RWPE2 (cell line): ENCODE data around the gene BSND.

Experiments used
- ATAC-seq: fragments of 200-7000 bp; cut with Tn5 transposase; 3 replicates; pipeline ENCODE4 v1.9.1; 2021; ENCODE audit warnings: low read depth
- DNase-seq: peaks from one replicate; pipeline ENCODE4 v3.0.0-alpha.2; 2020; ENCODE audit warnings: low spot score
- H3K27ac ChIP-seq: fragments of 450-650 bp; 2 replicates; pipeline ENCODE4 v1.5.1; 2017; ENCODE audit warnings: mild to moderate bottlenecking; ENCODE audit not compliant: poor library complexity, severe bottlenecking
- H3K27me3 ChIP-seq: fragments of 250-450 bp; sonication (Bioruptor Pico); 2 replicates; pipeline ENCODE4 v1.5.1; 2021; ENCODE audit warnings: mild to moderate bottlenecking, moderate library complexity; ENCODE audit not compliant: insufficient read depth, poor library complexity, severe bottlenecking
- H3K36me3 ChIP-seq: fragments of 250-450 bp; sonication (Bioruptor Pico); 2 replicates; pipeline ENCODE4 v1.5.1; 2020; ENCODE audit warnings: low read depth, mild to moderate bottlenecking, moderate library complexity
- H3K4me1 ChIP-seq: fragments of 250-450 bp; sonication (Bioruptor Pico); 2 replicates; pipeline ENCODE4 v1.5.1; 2021; ENCODE audit warnings: mild to moderate bottlenecking, moderate library complexity; ENCODE audit not compliant: insufficient read depth, poor library complexity, severe bottlenecking
- H3K4me3 ChIP-seq: fragments of 250-450 bp; sonication (Bioruptor Pico); 2 replicates; pipeline ENCODE4 v1.5.1; 2021; ENCODE audit warnings: mild to moderate bottlenecking, moderate library complexity; ENCODE audit not compliant: severe bottlenecking
- H3K9me3 ChIP-seq: fragments of 250-450 bp; sonication (Bioruptor Pico); 2 replicates; pipeline ENCODE4 v1.5.1; 2021; ENCODE audit warnings: mild to moderate bottlenecking, moderate library complexity; ENCODE audit not compliant: severe bottlenecking
- CTCF ChIP-seq: fragments of 450-650 bp; IDR thresholded peaks from one replicate; pipeline ENCODE4 v1.5.1; 2017; ENCODE audit warnings: mild to moderate bottlenecking, moderate library complexity; ENCODE audit not compliant: poor library complexity, severe bottlenecking

Gene BSND

DNA sequence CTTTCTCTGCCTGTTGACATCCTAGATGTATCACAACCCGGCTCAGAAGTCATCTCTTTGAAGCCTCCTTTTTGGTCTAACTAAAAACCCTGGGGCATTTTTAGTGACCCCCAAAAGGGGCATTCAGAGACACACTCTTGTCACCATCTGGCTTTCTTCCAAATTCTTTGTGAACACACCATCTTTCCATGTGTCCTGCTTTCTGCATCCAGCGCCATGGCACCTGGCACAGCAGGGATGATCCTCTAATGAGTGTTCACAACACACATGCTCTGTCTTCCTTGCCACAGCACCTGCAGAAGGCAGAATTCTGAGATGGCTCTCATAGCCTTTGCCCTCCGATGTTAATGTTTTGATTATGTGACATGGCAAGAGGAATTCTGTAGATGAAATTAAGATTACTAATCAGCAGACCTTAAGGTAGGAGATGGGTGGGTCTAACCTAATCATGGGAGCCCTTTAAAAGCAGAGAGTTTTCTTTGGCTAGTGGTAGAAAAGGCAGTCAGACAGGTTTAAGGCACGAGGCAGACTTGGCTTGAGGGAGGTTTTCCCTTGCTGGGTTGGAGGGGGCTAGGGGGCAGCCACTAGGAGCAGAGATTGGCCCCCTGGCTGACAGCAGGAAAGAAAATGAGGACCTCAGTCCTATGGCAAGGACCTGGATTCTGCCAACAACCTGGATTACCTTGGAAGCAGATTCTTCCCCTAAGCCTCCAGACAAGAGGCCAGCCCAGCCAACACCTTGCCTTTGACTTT lies 23.2 kb upstream of the BSND start:
- Histone ChIP-seq H3K9me3 (no peaks in the 10 kb centered on the region), H3K27me3 (no peaks in the 10 kb centered on the region), H3K36me3 (no peaks in the 10 kb centered on the region), H3K4me3 (no peak overlapping the region), H3K4me1 (peaks cover 36% of the 10 kb centered on the region), H3K27ac (no peak overlapping the region)
- no peak for DNase-seq
- ATAC-seq: no peak
- TF ChIP-seq CTCF: no peak

GRCh38 chr1:54976747-54977146 lies 22.0 kb upstream of the BSND start:
- Histone ChIP-seq H3K36me3 (no peaks in the 10 kb centered on the region), H3K27me3 (no peaks in the 10 kb centered on the region), H3K4me3 (no peak overlapping the region), H3K27ac (peak overlapping the region; percentile 1), H3K4me1 (peaks cover 26% of the 10 kb centered on the region), H3K9me3 (no peaks in the 10 kb centered on the region)
- TF ChIP-seq CTCF: no peak
- DNase-seq: no peak
- ATAC-seq: peak; percentile 42

- H3K9me3 ChIP-seq: no peaks in the 10 kb centered on the region
- no peaks in the 10 kb centered on the region for H3K27me3 ChIP-seq
- peak overlapping the region; percentile 1 for H3K27ac ChIP-seq
- ATAC-seq (no peak), DNase-seq (no peak)
- TF ChIP-seq CTCF: no peak
- H3K36me3 ChIP-seq: no peaks in the 10 kb centered on the region
- H3K4me1 ChIP-seq: peaks cover 21% of the 10 kb centered on the region
- H3K4me3 ChIP-seq: no peak overlapping the region
These were observed 21.0 kb upstream of the BSND start for GRCh38 chr1:54977533-54978297.

- Histone ChIP-seq H3K27ac (no peak overlapping the region), H3K9me3 (no peaks in the 10 kb centered on the region), H3K27me3 (no peaks in the 10 kb centered on the region), H3K4me3 (no peak overlapping the region), H3K4me1 (peaks cover 21% of the 10 kb centered on the region), H3K36me3 (no peaks in the 10 kb centered on the region)
- DNase-seq (no peak), ATAC-seq (no peak)
- no peak for TF ChIP-seq CTCF
These were observed 20.0 kb upstream of the BSND start for GRCh38 chr1:54978528-54979326.
